ENCODE data around the gene ZXDC.

Gene ZXDC

DNA sequence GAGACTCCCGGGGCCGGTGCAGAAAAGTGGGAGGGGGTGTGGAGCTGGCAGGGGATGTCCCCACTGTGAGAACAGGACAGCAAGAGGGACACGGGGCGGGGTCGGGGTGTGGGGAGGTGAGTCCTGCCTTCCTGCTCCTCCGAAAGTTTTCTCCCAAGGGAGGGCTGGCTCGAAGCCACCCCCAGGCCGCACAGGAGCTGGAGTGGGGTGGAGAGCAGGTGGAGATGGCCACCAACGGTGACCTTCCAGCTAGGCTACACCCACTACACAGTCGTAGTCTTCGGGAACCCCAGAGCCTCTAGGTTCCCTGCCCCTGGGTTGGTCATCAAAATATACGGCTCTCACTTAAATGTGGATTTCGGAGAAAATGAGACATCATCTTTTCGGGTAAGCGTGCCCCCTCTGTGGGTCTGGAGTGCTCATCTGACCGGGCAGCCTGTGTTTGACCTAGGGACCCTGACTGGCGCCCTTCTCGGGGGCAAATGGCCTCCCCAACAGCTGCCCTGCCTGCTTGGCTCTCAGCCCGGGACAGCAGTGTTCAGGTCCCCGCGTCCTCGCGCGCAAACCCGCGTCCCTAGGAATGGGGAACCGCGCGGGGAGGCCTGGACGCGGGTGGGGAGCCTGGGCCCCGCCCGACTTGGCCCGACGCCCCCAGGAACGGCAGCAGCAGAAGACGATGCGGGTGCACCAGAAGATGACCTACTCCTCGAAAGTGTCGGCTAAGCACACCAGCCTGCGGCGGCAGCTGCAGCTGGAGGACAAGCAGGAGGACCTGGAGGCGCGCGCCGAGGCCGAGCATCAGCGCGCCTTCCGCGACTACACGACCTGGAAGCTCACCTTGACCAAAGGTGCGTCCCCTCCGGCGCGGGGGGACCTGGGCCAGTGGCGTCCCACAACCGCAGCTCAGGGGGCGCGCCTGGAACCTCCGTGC lies 59.8 kb downstream of the ZXDC start:
- no peak for DNase-seq (ENCODE audit: low spot score)

DNA sequence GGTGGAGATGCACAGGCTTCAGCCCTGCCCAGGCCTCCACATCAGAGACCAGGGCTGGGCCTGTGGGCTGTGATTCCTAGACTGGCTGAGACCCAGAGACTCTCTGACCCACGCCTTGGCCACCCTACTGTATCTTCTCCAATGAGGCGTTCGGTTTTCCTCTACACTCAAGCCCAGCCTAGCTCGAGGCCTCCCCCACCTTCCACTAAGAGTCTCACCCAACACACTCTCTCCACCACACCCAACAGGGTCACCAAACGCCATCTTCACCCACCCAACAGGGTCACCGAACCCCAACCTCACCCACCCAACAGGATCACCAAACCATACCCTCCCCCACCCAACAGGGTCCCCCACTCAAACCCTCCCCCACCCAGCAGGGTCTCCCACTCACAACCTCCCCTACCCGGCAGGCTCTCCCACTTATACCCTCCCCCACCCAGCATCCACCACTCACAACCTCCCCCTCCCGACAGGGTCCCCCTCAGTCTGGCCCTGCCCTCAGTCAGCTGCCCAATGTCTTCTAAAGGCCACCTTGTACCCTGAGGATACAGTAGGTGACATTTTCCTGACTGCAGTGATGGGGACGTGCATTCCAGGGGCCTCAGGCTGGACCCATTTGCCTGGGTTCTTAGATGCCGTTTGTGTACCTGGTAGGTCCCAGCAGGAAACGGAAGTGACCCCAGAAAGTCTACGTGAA lies 60.6 kb downstream of the ZXDC start:
- DNase-seq (ENCODE audit: low spot score): no peak

- no peak for DNase-seq (ENCODE audit: low spot score)
Measured at GRCh38 chr3:126414406-126414805, 61.3 kb downstream of the ZXDC start.

DNA sequence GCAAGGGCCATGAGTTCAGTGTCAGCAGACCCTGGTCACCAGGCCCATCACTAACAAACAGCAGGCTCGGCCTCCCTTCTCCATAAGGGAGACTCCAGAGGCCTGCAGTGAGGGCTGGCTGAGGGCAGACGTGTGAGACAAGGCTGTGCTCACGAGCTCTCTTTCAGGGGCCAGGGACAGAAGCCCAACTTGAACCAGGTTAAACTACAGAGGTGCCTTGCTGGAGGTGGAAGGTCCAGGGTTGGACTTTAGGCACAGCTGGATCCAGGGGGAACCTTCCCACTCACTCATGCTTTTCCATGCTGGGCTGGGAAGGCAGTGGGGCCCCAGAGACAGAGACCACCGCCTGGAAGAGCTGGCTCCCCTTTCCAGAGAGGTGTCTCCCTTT lies 62.0 kb downstream of the ZXDC start:
- no peak for DNase-seq (ENCODE audit: low spot score)

- no peak for DNase-seq (ENCODE audit: low spot score)
Measured at GRCh38 chr3:126412841-126413692, 62.6 kb downstream of the ZXDC start.

DNA sequence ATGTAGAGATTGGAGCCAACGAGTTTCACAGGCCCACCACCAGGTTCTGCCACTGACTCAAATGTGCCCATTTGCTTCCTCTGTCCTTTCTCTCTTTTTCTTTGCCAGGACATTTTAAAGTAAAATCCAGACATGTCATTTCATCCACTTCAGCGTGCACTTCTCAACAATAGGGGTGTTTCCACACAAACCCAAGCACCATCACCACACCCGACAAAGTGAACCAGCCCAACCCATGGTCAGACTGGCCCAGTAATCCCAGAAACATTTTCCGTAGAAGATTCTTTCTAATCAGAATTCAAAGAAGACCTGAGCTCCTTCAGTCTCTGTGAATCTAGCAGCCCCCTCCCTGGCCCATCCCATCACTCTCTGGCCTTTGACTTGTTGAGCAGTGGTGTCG lies 67.6 kb downstream of the ZXDC start:
- DNase-seq (ENCODE audit: low spot score): no peak

DNA sequence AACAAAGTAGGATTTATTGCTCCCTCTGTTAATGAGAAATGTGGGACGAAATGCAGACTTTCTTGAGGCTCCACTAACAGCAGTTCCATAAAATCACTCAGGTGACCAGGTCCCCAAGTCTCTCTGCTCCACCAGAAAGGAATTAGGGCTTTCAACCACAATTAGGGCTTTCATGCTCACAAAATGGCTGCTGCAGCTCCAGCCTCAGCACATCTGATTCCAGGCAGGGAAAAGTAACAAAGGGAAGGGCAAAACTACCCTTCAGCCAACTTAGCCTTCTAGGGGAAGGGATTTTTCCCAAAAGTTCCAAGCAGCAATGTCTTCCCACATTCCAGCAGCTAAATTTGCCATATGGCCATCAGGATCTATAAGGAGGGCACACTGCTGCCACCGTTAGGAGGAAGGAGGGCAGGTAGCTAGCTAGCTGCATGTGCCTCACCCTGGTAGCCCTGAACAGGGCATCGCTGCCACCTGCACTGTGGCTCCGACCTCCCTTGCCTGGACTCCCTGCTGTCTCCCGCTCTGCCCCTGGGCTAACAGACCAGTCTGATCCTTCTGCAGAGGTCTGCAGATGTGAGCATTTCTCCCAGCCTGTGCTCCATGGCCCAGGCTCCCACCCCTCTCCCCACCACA lies 68.2 kb downstream of the ZXDC start:
- no peak for DNase-seq (ENCODE audit: low spot score)

GRCh38 chr3:126406389-126407296 lies 69.0 kb downstream of the ZXDC start:
- DNase-seq (ENCODE audit: low spot score): no peak

DNA sequence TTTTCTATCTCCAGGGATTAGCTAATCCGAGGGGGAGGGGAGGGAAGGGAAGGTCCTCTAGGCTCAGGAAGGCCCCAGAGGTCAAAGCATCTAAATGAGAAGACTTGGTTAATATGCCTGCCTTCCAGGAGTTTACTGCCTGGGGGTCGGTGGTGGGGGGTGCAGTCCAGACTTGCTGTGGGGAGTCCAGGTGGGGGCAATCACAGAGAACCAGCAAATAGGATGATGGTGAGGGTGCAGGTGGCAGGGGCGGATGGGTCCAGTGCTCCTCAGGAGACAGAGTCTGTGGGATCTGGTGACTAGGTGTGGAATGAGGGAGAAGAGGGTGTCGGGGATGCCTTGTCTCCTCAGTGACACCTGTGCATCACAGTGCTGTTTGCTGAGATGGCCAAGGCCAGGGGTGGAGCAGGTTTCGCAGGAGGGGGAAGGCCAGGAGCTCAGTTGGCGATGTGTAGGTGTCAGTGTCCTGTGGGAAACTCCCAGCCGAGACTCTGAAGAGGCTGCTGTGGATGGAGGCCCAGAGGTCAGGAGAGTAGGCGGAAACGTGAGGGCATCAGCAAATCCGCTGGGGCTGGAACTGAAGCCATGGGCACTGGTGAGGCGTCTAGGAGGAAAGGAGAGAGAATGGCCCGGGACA lies 72.9 kb downstream of the ZXDC start:
- DNase-seq (ENCODE audit: low spot score): no peak

DNA sequence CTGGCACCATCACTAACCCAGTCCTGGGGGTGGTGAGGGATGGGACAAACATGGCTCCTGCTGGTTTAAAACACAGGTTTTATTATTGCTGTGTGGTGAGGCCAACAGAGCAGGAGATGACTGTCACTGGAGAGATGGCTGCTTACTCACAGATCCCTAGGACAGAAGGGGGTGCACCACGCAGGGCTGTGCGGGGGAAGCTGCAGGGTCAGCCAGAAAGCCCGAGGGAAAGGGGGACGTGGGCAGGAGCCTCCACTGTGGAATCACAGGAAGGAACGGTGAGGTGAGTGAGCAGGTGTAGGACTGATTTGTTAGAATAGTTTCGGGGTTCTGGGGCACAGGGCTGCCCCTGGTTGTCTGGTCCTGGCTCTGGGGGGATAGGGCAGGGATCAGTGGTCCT lies 73.5 kb downstream of the ZXDC start:
- no peak for DNase-seq (ENCODE audit: low spot score)

DNA sequence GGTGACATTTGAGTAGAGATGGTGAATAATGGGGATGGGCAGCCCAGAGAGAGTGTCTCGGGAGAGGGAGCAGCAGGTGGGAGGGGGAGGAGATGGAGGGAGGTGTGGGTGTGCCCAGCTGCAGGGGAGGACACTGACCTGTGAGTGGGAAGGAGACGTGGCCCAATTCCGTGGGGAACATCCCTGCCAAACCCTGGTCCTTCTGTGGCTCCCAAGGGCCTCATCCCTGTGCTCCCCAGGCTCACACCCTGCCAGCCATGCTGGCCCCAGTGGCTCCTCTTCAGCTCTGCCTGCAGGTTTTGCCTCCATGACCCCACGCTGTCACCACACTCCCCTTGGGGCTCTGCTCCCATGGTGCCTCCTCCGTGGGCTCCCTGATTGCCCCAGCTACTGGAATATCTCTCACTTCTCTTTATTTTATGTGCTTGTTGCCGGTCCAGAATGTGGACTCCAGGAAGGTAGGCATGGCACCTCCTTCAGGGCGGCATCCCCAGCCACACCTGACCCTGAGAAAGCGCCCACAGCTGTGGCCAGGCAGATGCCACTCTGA lies 74.0 kb downstream of the ZXDC start:
- DNase-seq (ENCODE audit: low spot score): no peak

DNA sequence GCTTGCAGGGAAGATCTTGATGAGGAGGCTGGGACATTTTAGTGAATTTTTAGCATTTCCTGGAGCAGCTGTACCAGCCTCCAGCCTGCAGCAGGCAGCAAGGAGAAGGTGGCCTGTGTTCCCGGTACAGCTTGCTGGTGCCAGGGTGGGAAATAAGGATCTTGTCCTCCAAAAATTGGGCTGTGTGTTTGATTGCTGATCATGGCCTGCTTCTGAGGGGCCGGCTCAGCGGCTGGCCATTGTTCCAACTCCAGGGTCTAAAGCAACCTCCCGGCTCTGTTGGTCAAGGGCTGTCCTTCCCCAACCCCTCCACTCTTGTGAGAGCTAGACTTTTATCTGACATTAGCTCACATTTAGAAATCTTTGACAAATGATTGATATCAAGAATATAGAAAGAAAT lies 75.9 kb downstream of the ZXDC start:
- DNase-seq (ENCODE audit: low spot score): no peak

GRCh38 chr3:126399351-126399735 lies 76.3 kb downstream of the ZXDC start:
- DNase-seq (ENCODE audit: low spot score): no peak

- DNase-seq (ENCODE audit: low spot score): no peak
Measured at GRCh38 chr3:126398423-126399350, 77.0 kb downstream of the ZXDC start.

GRCh38 chr3:126397610-126398422 lies 77.9 kb downstream of the ZXDC start:
- DNase-seq (ENCODE audit: low spot score): no peak

- DNase-seq (ENCODE audit: low spot score): no peak
Measured at GRCh38 chr3:126396536-126396935, 79.2 kb downstream of the ZXDC start.

GRCh38 chr3:126395846-126396513 lies 79.7 kb downstream of the ZXDC start:
- no peak for DNase-seq (ENCODE audit: low spot score)

- no peak for DNase-seq (ENCODE audit: low spot score)
Measured at GRCh38 chr3:126394977-126395321, 80.7 kb downstream of the ZXDC start.

All from CD4-positive, alpha-beta T cell treated with Interleukin-6 at 100 ng/mL for 8 hours (primary cell).